ENCODE results near the gene CCL2.

- TF ChIP-seq CTCF (IDR thresholded peaks at IDR 0.05; ENCODE audit: insufficient read depth, low read depth, low read length) (no peak), EZH2 (IDR thresholded peaks at IDR 0.05; ENCODE audit: insufficient read depth, low read length) (no peak)
Measured at GRCh38 chr17:34243364-34244320, 11.4 kb upstream of the CCL2 start.

Data from astrocyte (in vitro differentiated cells and primary cell).